ENCODE measurements around the gene HEATR3.

Gene HEATR3

DNA sequence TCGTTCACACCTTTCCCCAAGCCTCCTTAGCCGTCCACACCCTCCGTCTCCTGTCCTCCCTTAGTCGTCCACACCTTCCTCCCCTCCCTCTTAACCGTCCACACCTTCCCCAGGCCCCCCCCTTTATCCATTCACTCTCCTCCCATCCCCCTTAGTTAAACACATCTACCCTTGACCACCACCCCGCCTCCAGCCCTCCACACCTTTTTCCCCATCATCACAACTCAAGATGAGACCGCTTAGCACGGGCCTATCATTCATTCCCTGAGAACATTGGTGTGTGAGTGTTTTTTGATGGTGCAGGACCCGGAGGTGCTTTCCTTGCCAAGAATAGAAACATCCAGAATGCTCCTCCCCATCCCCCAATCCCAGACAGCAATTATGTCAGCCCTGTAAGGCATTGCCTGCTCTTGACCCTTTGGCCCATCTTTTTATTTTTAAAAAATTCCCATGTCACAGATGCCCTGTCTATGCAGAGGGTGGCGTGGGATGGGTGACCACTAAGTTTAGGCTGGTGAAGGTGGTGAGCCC lies 88.7 kb downstream of the HEATR3 start:
- DNase-seq: no peak

DNA sequence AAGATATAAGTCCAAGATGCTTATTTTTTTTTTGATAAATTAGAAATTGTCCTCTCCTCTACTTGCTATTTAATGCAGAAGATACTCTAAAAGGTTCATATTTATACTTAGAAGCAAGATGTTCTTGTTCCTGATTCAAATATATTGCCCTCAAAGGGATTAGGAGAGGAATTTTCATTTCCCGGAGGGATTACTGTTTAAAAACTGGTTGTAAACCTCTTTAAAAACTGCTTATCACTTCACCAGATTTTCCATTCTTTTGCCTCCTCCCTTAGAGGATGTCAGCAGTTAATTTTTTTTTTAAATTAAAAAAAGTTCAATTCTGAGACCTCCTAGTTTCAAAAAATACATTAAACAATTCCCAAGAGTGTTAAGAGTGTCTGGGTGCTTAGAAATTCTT lies 90.2 kb downstream of the HEATR3 start:
- no peak for DNase-seq

Measured in CD4-positive, alpha-beta T cell treated with Interleukin-6 for 4 hours (primary cell).